SJSA1 (cell line): ENCODE measurements around the gene HNF4A. TPM values are rescaled to one million over a fixed set of nuclear protein-coding genes. Genes with fewer than 3 reads are reported as not detected.
"Not testable (repeated sequence)": the region's sequence is repeated elsewhere in the genome, so short reads cannot be mapped to it uniquely, and the experiment has no call there.

Experiments used
- DNase-seq, 2 experiments: peaks; one replicate each; pipeline ENCODE4 v3.0.0-alpha.2; 2015 to 2020; ENCODE audit warnings: low spot score in 2 of 2, low read depth in 1 of 2
- H3K27ac ChIP-seq: fragments of 250-450 bp; sonication (Bioruptor Pico); 2 replicates; pipeline ENCODE4 v1.5.1; 2020; ENCODE audit warnings: mild to moderate bottlenecking, moderate library complexity
- H3K27me3 ChIP-seq: fragments of 250-450 bp; sonication (Bioruptor Pico); replicated peaks from 2 replicates; pipeline ENCODE4 v1.5.1; 2020; ENCODE audit warnings: mild to moderate bottlenecking, moderate library complexity
- H3K36me3 ChIP-seq: fragments of 250-450 bp; sonication (Bioruptor Pico); 2 replicates; pipeline ENCODE4 v1.5.1; 2020; ENCODE audit warnings: mild to moderate bottlenecking
- H3K4me1 ChIP-seq: fragments of 250-450 bp; sonication (Bioruptor Pico); replicated peaks from 2 replicates; pipeline ENCODE4 v1.6.1; 2021; ENCODE audit warnings: mild to moderate bottlenecking
- H3K4me3 ChIP-seq: fragments of 250-450 bp; sonication (Bioruptor Pico); 2 replicates; pipeline ENCODE4 v1.5.1; 2020; ENCODE audit warnings: mild to moderate bottlenecking
- H3K9me3 ChIP-seq: fragments of 250-450 bp; sonication (Bioruptor Pico); replicated peaks from 2 replicates; pipeline ENCODE4 v1.5.1; 2020; ENCODE audit warnings: mild to moderate bottlenecking
- total RNA-seq: library from RNA; depleted of rRNA; stranded (reverse); fragments of >200 nt; shearing (Covaris generic); gene quantifications from 2 replicates; pipeline ENCODE4 v1.2.3, GENCODE V29; 2014

HNF4A gene
- total RNA-seq, 1 experiment from 2014 or later: not detected

DNA sequence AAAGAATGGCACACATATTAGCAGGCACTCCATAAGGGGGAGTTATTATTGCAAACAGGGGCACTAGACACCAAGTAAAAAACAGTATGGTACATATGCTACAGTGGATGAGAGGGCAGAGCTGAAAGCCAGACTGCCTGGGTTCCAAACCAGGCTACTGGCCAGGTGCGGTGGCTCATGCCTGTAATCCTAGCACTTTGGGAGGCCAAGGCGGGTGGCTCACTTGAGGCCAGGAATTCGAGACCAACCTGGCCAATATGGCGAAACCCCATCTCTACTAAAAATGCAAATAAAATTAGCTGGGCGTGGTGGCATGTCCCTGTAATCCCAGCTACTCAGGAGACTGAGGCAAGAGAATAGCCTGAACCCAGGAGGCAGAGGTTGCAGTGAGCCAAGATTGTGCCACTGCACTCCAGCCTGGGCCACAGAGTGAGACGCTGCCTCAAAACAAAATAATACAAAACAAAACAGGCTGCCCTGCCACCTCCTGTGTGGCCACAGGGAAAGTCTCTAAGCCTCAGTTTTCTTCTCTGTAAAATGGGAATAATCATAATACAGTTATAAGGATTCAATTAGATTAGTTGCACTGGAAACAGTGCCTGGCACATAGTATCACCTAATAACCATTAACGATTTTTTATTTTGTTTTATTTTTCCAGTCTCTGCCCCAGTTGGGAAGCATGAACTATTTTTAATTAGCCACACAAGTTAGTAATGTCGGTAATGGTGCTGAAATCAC is 112.7 kb downstream of the HNF4A start:
- Histone ChIP-seq H3K27ac (no peak overlapping the region), H3K4me3 (no peak overlapping the region), H3K36me3 (no peaks in the 10 kb centered on the region), H3K4me1 (no peaks in the 10 kb centered on the region), H3K9me3 (no peaks in the 10 kb centered on the region), H3K27me3 (peaks cover 5% of the 10 kb centered on the region; the same call in 1 of the 2 replicates)
- no peak for DNase-seq

DNA sequence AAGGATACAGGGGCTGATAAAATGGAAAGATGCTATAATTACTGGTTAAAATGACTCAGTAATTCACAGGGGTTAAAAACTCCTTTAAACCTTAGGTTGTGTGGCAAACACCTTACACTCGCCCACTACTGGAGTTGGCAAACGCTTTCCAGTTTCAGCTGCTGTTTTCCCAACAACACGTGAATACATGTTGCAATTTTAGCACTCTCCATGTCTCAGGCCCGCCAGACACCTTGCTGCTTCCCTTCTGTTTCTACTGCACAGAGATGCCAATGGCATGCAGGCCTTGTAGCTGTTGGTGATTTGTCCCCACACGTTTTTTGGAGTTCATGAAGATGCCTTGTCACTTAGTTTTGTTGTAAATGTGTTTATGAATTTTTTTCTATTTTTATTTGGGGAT is 114.8 kb downstream of the HNF4A start:
- Histone ChIP-seq H3K27me3 (peaks cover 5% of the 10 kb centered on the region; the same call in 1 of the 2 replicates), H3K4me3 (no peak overlapping the region), H3K27ac (no peak overlapping the region), H3K36me3 (no peaks in the 10 kb centered on the region), H3K4me1 (peaks cover 3% of the 10 kb centered on the region), H3K9me3 (no peaks in the 10 kb centered on the region)
- DNase-seq: no peak

DNA sequence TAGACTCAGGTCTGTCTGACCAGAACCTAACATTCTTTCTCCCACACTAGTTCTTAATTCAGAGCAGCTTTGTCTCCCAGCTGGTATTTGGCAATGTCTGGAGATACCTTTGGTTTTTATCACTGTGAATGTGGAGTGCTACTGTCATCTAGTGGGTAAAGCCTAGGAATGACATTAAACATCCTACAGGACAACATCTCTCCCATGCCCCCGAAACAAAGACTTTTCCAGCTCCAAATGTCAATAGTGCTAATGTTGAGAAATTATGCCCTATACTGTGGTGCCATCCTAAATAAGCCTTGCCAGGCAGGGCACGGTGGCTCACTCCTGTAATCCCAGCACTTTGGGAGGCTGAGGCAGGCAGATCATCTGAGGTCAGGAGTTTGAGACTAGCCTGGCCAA is 116.0 kb downstream of the HNF4A start:
- H3K4me3 ChIP-seq: no peak overlapping the region
- H3K4me1 ChIP-seq: peaks cover 7% of the 10 kb centered on the region
- no peak overlapping the region for H3K27ac ChIP-seq
- no peaks in the 10 kb centered on the region for H3K36me3 ChIP-seq
- DNase-seq: no peak
- no peaks in the 10 kb centered on the region for H3K9me3 ChIP-seq
- peaks cover 5% of the 10 kb centered on the region; the same call in 1 of the 2 replicates for H3K27me3 ChIP-seq

DNA sequence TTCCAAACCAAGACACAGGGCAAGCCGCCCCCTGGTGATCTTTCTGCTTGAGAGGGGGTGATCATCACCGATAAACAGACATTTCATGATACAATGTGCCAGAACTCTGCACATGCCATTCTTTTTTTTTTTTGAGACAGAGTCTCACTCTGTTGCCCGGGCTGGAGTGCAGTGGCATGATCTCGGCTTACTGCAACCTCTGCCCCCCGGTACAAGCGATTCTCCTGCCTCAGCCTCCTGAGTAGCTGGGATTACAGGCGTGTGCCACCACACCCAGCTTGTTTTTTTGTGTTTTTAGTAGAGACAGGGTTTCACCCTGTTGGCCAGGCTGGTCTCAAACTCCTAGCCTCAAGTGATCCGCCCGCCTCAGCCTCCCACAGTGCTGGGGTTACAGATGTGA is 116.8 kb downstream of the HNF4A start:
- not testable (repeated sequence) for H3K27me3 ChIP-seq, H3K27ac ChIP-seq, DNase-seq, H3K4me3 ChIP-seq, H3K9me3 ChIP-seq, H3K36me3 ChIP-seq
- peaks cover 15% of the 10 kb centered on the region for H3K4me1 ChIP-seq

DNA sequence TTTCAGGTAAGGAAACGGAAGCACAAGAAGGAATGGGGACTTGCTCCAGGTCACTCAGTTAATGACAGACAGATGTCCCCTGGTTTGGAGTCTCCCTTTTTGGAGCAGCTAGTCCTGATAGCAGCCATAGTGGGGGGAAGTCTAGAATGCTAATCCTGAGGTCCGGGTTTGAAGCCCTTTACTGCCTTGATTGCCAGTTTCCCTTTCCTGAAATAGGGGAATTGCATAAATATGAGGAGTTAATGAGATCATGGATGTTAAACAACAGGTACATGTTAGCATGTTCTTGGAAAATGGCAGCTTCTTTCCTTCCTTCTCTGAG is 119.8 kb downstream of the HNF4A start:
- H3K4me1 ChIP-seq: peaks cover 15% of the 10 kb centered on the region
- no peak overlapping the region for H3K27ac ChIP-seq
- no peaks in the 10 kb centered on the region for H3K27me3 ChIP-seq
- peak overlapping the region; percentile 57 for H3K4me3 ChIP-seq
- H3K9me3 ChIP-seq: no peaks in the 10 kb centered on the region
- peaks cover 7% of the 10 kb centered on the region for H3K36me3 ChIP-seq
- DNase-seq: no peak

DNA sequence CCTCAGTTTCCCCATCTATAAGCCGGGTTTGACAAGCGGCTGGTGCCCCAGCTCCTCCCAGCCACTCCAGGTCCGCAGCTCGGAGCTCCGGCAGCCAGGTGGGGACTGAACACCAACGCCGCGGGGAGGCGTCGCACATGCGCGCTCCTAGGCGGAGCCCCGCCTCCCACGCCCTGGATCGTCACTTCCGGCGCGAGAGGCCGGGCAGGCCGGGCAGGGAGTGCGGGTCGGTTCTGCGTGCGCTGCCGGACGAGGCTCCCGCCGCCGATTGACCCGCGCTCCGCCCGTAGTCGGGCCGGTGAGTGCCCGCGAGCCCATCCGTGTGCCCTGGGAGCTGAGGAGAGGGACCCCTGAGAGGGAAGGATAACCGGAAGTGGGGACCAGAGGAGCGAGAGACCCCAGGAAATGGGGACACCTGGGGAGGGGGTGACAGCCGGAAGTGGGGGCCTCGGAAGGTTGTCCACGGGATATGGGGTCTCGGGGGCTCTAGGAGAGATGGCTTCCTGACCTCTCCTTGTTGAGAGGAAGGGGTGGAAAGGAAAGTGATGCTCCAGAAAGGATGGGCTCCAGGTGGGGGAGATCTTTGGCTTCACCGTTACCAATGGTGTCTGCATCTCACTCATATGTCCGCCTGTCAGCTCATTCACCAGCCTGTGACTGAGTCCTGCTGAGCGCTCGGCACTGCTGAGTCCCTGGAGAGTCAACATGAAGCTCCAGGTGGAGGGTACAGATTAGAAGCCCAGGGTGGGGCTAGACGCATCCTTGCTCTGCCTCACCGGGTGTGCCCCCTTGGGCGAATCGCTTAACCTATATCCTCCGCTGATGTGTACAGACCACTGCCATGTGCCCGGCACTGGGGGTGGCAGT is 120.4 kb downstream of the HNF4A start, which contains the start of gene TTPAL:
TSS of gene TTPAL (plus strand) at position 181 of the 867 bp plus-strand sequence. CDS start 4,126 bp downstream, outside the sequence.
- H3K4me1 ChIP-seq: peaks cover 15% of the 10 kb centered on the region
- peak; percentile 75 to 83 for DNase-seq
- no peaks in the 10 kb centered on the region for H3K27me3 ChIP-seq
- H3K36me3 ChIP-seq: peaks cover 13% of the 10 kb centered on the region
- H3K9me3 ChIP-seq: no peaks in the 10 kb centered on the region
- H3K27ac ChIP-seq: peak within 1 kb of the TSS; percentile 63
- peak within 1 kb of the TSS; percentile 57 for H3K4me3 ChIP-seq

DNA sequence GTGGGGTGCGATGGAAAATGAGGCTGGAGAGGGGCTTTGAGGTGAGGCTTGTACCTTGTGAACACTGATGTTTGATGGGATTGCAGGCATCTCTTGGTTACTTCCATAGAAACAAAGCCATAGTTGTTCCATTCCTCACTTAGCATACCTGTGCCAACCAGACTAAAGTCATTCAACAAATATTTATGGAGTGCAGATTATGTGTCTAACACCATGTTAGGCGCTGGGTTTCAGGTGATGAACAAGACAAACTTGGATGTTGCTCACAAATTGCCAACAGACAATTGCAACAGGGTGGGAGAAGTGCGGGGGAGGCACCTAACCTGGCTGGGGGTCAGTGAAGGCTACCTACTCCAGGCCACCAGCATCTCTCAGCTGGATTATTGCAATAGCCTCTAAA is 121.7 kb downstream of the HNF4A start:
- Histone ChIP-seq H3K9me3 (no peaks in the 10 kb centered on the region), H3K27ac (no peak overlapping the region), H3K4me3 (no peak overlapping the region), H3K4me1 (peaks cover 15% of the 10 kb centered on the region), H3K36me3 (peaks cover 22% of the 10 kb centered on the region), H3K27me3 (no peaks in the 10 kb centered on the region)
- DNase-seq: no peak

DNA sequence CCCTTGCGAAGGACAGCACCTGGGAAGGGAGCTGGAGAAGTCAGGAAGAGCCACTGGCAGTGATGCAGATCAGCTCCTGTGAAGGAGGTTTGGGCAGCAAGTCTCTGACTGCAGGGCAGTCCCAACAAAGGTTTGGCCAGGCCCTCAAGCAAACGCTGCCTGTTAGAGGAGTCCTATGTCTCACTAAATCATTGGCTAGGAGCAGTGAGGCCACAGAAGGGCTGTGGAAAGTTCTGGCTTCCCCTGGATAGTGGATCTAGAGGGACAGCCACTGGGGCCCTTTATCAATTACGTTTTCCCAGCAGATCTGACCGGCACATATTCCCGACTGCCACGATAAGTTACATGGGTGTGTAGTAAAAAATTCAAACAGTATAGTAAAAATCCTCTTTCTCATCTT is 122.7 kb downstream of the HNF4A start:
- DNase-seq: no peak
- H3K4me3 ChIP-seq: no peak overlapping the region
- H3K27ac ChIP-seq: no peak overlapping the region
- peaks cover 15% of the 10 kb centered on the region for H3K4me1 ChIP-seq
- H3K9me3 ChIP-seq: no peaks in the 10 kb centered on the region
- H3K36me3 ChIP-seq: peaks cover 30% of the 10 kb centered on the region
- H3K27me3 ChIP-seq: no peaks in the 10 kb centered on the region

DNA sequence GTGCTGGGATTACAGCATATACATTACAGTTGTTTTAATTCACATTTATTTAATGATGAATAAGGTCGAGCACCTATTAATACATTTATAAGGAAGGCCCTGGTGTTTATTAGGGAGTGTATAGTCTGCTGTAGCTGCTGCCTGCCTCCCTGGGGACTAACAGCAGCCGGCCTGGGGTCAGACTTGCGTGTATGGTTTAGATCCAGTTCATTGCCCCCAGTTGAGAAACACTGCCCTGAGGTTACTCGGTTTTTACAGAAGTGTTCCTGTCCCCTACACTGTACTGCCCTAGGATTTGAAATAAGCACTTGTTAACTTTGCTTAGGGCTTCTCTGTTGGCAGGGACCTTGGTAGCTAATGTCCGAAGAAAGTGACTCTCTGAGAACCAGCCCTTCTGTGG is 124.1 kb downstream of the HNF4A start:
- H3K4me3 ChIP-seq: no peak overlapping the region
- peaks cover 15% of the 10 kb centered on the region for H3K4me1 ChIP-seq
- H3K27me3 ChIP-seq: no peaks in the 10 kb centered on the region
- peaks cover 45% of the 10 kb centered on the region for H3K36me3 ChIP-seq
- DNase-seq: no peak
- no peaks in the 10 kb centered on the region for H3K9me3 ChIP-seq
- no peak overlapping the region for H3K27ac ChIP-seq

DNA sequence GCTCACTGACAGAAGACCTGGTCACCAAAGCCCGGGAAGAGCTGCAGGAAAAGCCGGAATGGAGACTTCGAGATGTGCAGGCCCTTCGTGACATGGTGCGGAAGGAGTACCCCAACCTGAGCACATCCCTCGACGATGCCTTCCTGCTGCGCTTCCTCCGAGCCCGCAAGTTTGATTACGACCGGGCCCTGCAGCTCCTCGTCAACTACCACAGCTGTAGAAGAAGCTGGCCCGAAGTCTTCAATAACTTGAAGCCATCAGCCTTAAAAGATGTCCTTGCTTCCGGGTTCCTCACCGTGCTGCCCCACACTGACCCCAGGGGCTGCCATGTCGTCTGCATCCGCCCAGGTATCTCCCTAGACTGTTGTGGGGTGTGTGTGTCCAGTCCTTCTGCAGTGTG is 124.6 kb downstream of the HNF4A start:
- Histone ChIP-seq H3K4me3 (no peak overlapping the region), H3K27ac (no peak overlapping the region), H3K9me3 (no peaks in the 10 kb centered on the region), H3K4me1 (peaks cover 14% of the 10 kb centered on the region), H3K36me3 (peaks cover 49% of the 10 kb centered on the region), H3K27me3 (no peaks in the 10 kb centered on the region)
- no peak for DNase-seq

DNA sequence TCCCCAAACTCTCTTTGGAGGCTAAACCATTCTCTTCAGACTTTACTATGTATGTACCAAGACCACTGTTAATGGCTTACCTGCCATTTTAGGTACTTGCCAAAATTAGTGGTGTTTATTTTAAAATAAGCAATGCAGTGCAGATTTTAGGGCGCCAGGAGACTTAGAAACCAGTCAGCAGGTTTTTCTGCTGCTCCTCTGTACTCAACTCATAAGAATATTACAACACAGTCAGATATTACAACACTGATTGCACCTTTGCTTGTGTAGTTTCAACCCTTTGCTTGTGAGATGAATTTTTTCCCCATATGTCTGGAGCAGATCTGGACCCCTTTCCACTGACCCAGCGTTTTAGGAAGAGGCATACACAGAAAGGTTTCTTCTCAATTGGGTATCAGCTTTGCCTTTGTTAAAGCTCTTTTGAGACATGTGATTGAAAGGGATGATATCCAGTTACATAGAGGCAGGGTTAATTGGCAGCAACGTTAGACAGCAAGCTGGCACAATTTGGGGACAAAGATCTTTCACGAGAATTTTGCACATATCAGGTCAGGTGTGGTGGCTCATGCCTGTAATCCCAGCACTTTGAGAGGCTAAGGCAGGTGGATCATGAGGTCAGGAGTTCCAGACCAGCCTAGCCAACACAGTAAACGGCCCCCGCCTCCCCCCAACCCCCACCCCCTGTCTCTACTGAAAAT is 126.4 kb downstream of the HNF4A start:
- no peaks in the 10 kb centered on the region for H3K9me3 ChIP-seq
- no peak overlapping the region for H3K27ac ChIP-seq
- peaks cover 10% of the 10 kb centered on the region for H3K4me1 ChIP-seq
- DNase-seq: no peak
- H3K4me3 ChIP-seq: no peak overlapping the region
- no peaks in the 10 kb centered on the region for H3K27me3 ChIP-seq
- peaks cover 66% of the 10 kb centered on the region for H3K36me3 ChIP-seq

DNA sequence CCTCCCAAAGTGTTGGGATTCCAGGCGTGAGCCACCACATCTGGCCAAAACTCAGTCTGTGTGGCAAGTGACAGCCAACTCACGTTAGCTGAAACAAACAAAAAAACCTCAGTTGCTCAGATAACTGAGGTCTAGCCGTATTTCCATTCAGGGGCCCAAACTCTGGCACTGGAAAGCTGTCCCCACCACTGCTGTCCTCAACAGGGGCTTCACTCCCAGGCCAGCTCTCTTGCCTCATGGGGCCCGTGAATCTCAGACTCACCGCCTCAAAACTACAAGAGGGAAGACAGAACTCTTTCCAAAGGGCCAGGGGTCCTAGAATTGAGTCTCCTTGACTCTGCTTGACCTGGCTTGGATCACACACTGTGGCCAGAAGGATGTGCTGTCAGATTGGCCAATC is 127.6 kb downstream of the HNF4A start:
- Histone ChIP-seq H3K4me1 (0 out of 2 replicates have a peak, but pooled peaks cover 8% of the 10 kb centered on the region), H3K27ac (no peak overlapping the region), H3K4me3 (no peak overlapping the region), H3K27me3 (no peaks in the 10 kb centered on the region), H3K9me3 (no peaks in the 10 kb centered on the region), H3K36me3 (peaks cover 74% of the 10 kb centered on the region)
- DNase-seq: no peak
